Dedifferentiated amniotic fluid mesenchymal stem cell (primary cell): ENCODE data around the gene LAMC1.

Source experiments
- DNase-seq: peaks from one replicate; pipeline ENCODE4 v3.0.0-alpha.2; 2016; ENCODE audit errors: extremely low spot score

LAMC1 gene

DNA sequence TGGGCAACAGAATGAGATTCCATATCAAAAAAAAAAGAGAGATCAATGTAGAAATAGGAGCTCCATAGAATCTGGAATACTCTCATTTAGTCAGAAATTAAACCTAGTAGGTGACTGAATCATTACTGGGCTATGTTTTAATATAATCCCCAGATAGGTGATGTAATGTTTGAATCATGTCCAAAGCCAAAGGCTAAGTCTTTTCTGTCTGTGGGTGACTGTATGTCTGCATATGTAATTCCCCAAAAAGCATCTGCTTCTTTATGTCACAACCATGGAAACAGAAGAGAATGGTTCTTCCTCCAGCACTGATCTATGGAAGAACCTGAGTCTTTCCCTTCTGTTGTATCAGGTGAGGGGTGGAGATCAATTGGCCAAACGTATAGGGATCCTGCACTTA is 168.6 kb downstream of the LAMC1 start:
- peak; percentile 75 for DNase-seq

DNA sequence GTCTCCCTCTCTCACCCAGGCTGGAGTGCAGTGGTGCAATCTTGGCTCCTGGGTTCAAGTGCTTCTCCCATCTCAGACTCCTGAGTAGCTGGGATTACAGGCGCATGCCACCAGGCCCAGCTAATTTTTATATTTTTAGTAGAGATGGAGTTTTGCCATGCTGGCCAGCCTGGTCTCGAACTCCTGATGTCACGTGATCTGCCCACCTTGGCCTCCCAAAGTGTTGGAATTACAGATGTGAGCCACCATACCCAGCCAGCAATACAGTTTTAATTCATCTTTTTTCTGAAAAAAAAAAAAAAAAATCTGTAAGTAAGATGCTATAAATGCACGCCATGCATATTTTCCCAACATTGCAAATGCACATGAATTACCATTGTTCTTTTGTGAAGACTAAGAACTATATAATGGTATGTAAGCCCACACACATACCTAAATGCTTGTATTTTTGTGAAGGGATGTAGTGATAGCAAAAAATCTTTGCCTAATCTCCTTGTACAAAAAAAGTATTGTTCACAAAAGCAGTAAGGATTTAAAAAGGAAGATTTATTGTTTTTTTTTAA is 170.8 kb downstream of the LAMC1 start:
- DNase-seq = no peak

DNA sequence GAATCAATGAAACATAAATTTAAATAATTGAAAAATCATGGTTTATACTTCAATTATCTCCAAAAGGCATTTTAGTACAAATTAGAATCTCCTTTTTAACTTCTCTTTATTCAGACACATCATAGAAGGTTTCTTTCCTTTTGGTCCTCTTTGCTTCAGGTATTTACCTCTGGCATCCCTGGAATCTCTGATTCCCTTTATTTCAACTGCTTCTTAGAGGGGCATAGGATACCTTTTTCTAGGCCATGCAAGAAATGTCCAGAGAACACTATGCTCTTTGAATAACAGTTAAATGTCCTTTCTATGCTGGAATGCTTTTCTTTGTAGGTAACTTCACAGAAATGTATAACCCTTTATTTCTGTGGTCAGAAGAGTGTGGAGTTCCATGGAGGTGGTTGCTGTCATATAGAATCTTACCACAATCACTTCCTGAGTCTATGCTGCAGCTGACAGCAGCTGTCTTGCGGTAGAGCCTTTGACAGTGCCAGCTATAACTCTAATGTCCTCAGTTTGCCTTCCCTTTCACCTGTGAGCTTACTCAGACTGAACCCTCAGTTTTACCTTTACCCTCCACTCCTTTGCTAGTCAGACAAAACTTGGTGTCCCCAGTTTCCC is 171.4 kb downstream of the LAMC1 start:
- DNase-seq = no peak

DNA sequence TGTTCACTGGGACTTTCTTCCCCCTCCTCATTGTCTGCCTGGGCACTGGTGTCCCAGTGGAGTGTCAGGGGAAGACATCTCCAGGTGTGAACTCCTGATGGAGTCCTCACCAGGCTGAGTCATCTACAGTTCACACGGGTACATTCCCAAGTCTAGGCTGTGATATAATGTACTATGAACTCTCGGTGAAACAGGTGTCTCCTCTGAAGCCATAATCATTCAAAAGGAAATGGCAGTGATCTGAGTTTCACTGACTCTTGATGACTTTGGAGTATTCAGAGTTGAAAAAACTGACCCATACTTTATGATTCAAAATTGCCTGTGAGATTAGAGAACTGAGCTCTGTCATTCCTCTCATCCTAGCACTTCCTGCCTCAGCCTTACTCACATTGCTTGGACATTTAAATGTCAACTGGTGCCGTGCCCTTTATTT is 171.9 kb downstream of the LAMC1 start:
- DNase-seq = peak; percentile 14
